H1 (cell line): ENCODE measurements around the gene KAT2A. TPM values are rescaled to one million over a fixed set of nuclear protein-coding genes. Genes with fewer than 3 reads are reported as not detected.

Experiments
- BACH1 ChIP-seq: IDR thresholded peaks from 2 replicates; pipeline ENCODE4 v1.6.1; 2012; ENCODE audit warnings: low read length, improper control_type of control experiment
- CBX8 ChIP-seq: fragments of 300-800, 300-1000 bp; sonication (generic); IDR thresholded peaks from 2 replicates; pipeline ENCODE4 v1.7.1; 2016; ENCODE audit warnings: low read depth, low read length, borderline replicate concordance
- CHD2 ChIP-seq: IDR thresholded peaks from 2 replicates; pipeline ENCODE4 v1.6.1; 2012; ENCODE audit warnings: low read length, improper control_type of control experiment
- CHD7 ChIP-seq: fragments of 300-600 bp; sonication (generic); IDR thresholded peaks from 2 replicates; pipeline ENCODE4 v1.7.1; 2012; ENCODE audit warnings: low read length, moderate library complexity, mild to moderate bottlenecking, inconsistent platforms; ENCODE audit not compliant: insufficient replicate concordance
- FOSL1 ChIP-seq: IDR thresholded peaks from 2 replicates; pipeline ENCODE4 v1.6.1; 2011; ENCODE audit warnings: mild to moderate bottlenecking, low read depth, low read length, moderate library complexity; ENCODE audit not compliant: insufficient read depth
- KDM5A ChIP-seq: fragments of 200-600 bp; IDR thresholded peaks from 2 replicates; pipeline ENCODE4 v1.7.1; 2012; ENCODE audit warnings: mild to moderate bottlenecking, low read length, inconsistent platforms, mixed read lengths
- SP2 ChIP-seq: IDR thresholded peaks from 2 replicates; pipeline ENCODE4 v1.6.1; 2012; ENCODE audit warnings: mild to moderate bottlenecking, low read length, inconsistent platforms
- SP4 ChIP-seq: IDR thresholded peaks from 2 replicates; pipeline ENCODE4 v1.6.1; 2012; ENCODE audit warnings: low read length, inconsistent platforms
- TCF12 ChIP-seq: IDR thresholded peaks from 2 replicates; pipeline ENCODE4 v1.6.1; 2011; ENCODE audit warnings: low read depth, mild to moderate bottlenecking, low read length
- TEAD4 ChIP-seq: IDR thresholded peaks from 2 replicates; pipeline ENCODE4 v1.6.1; 2012; ENCODE audit warnings: low read depth, low read length, inconsistent platforms, mixed read lengths
- ZNF274 ChIP-seq: IDR thresholded peaks from 2 replicates; pipeline ENCODE4 v1.7.0; 2012; ENCODE audit warnings: low read length, borderline replicate concordance; ENCODE audit errors: extremely low read depth
- polyA plus RNA-seq, 7 experiments: library from polyadenylated mRNA; depleted of rRNA in 3 of 7; stranded (reverse) in 5 of 7; unstranded in 2 of 7; fragments of >200 nt in 5 of 7; fragments of 200-250 nt in 2 of 7; gene quantifications; 1 replicate in 5 of 7; 2 replicates in 1 of 7; 4 replicates in 1 of 7; pipeline versions ENCODE4 v1.2.1 to v1.2.3, GENCODE V29; 2011 to 2013; ENCODE audit warnings: missing spikeins in 2 of 7, mixed read lengths in 2 of 7
- total RNA-seq: library from RNA; stranded (reverse); fragmentation: NEBNext Ultra II Directional; extraction: Animal tissue kit (Norgen Biotek cat#: 25700); gene quantifications from 2 replicates; pipeline ENCODE4 v1.2.1, GENCODE V29; 2021

Gene KAT2A
- total and polyA plus RNA-seq, 2 of the 8 experiments (the other 6 are each of a cell fraction or from before 2014, with no cell fraction given) = 34.2 to 40.1 TPM

GRCh38 chr17:42120770-42121769 lies at the start of gene KAT2A (continued):
- no peak for TF ChIP-seq FOSL1
- no peak for TF ChIP-seq CHD7
- TF ChIP-seq TEAD4 = no peak
- TF ChIP-seq TCF12 = no peak
- TF ChIP-seq BACH1 = no peak
- no peak for TF ChIP-seq SP4
- no peak for TF ChIP-seq KDM5A
- TF ChIP-seq ZNF274 = no peak
- TF ChIP-seq CBX8 = no peak
- TF ChIP-seq SP2 = no peak
- no peak for TF ChIP-seq CHD2
